Lower leg skin (tissue), 3 donors: ENCODE results near the gene ADAM30.

Experiments used
- CTCF ChIP-seq, 3 donors: fragments of 450-650 bp; IDR thresholded peaks; one replicate each; pipeline ENCODE4 v1.5.1; 2016; ENCODE audit warnings: antibody characterized with exemption in 3 of 3, mild to moderate bottlenecking in 3 of 3, moderate library complexity in 2 of 3
- POLR2A ChIP-seq, 2 donors: fragments of 450-650 bp; IDR thresholded peaks; one replicate each; pipeline ENCODE4 v1.6.1; 2016 to 2017; ENCODE audit warnings: antibody characterized with exemption in 2 of 2, mild to moderate bottlenecking in 1 of 2, moderate library complexity in 1 of 2

GRCh38 chr1:119935915-119936314, 39.6 kb upstream of the ADAM30 start:
- TF ChIP-seq CTCF (IDR thresholded peaks at IDR 0.05) (no peak), POLR2A (IDR thresholded peaks at IDR 0.05) (no peak)
